ENCODE measurements around the gene CMTM1.

GRCh38 chr16:66580605-66581209 lies 14.5 kb downstream of the CMTM1 start:
- TF ChIP-seq, protein P1, sequence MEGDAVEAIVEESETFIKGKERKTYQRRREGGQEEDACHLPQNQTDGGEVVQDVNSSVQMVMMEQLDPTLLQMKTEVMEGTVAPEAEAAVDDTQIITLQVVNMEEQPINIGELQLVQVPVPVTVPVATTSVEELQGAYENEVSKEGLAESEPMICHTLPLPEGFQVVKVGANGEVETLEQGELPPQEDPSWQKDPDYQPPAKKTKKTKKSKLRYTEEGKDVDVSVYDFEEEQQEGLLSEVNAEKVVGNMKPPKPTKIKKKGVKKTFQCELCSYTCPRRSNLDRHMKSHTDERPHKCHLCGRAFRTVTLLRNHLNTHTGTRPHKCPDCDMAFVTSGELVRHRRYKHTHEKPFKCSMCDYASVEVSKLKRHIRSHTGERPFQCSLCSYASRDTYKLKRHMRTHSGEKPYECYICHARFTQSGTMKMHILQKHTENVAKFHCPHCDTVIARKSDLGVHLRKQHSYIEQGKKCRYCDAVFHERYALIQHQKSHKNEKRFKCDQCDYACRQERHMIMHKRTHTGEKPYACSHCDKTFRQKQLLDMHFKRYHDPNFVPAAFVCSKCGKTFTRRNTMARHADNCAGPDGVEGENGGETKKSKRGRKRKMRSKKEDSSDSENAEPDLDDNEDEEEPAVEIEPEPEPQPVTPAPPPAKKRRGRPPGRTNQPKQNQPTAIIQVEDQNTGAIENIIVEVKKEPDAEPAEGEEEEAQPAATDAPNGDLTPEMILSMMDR (IDR thresholded peaks at IDR 0.05) = no peak
- TF ChIP-seq POLR2A (IDR thresholded peaks at IDR 0.05) = no peak

All from right lobe of liver (tissue), 4 donors.